K562 (cell line): ENCODE measurements around the gene CARD11. TPM values are rescaled to one million over a fixed set of nuclear protein-coding genes. Genes with fewer than 3 reads are reported as not detected.

Experiments used
- ATAC-seq: fragments of 200-7000 bp; cut with Tn5 transposase; 3 replicates; pipeline ENCODE4 v1.9.1; 2020; ENCODE audit warnings: moderate library complexity
- BruUV-seq: library from RNA; stranded (reverse); fragments of 400-500 nt; replicated peaks from 2 replicates; lab custom pipeline; 2021; lab: Mats Ljungman, UMichigan
- CTCF ChIA-PET: fragments of 300-600 bp; formaldehyde crosslinking; extraction: SDS; loops from one replicate; lab custom pipeline; 2021; ENCODE audit warnings: low intra/inter-chr PET ratio; lab: Yijun Ruan, JAX
- POLR2A ChIA-PET: fragments of 300-600, 350-650 bp; sonication (Branson Sonifier 250); formaldehyde crosslinking; extraction: SDS; loops from one replicate; lab custom pipeline; 2021; ENCODE audit warnings: antibody characterized with exemption, inconsistent platforms; lab: Yijun Ruan, JAX
- DNase-seq, 4 experiments: peaks; one replicate each; pipeline versions ENCODE4 v3.0.0 to v3.0.0-alpha.2; 2011 to 2018; ENCODE audit warnings: low spot score in 3 of 4, mixed read lengths in 3 of 4; ENCODE audit errors: extremely low read depth in 1 of 4
- FAIRE-seq: peaks from 2 replicates; lab custom pipeline; 2011; peaks lifted over from hg19 to GRCh38; lab: Jason Lieb, UNC
- H2AFZ ChIP-seq: 2 replicates; pipeline ENCODE4 v1.6.0; 2011; ENCODE audit warnings: low read depth, low read length, control low read depth, inconsistent platforms
- H3K27ac ChIP-seq: fragments of 200-600 bp; 3 replicates; pipeline ENCODE4 v1.8.0; 2011; ENCODE audit warnings: low read depth, mild to moderate bottlenecking, control low read depth, inconsistent platforms, low read length, moderate library complexity, mixed read lengths; ENCODE audit errors: extremely low read depth
- H3K27me3 ChIP-seq, 2 experiments: fragments of 300-600 bp in 1 of 2; 2 replicates in 1 of 2; 3 replicates in 1 of 2; pipeline versions ENCODE4 v1.6.0 to v1.8.0; 2011; ENCODE audit warnings: inconsistent platforms in 2 of 2, low read length in 2 of 2, mild to moderate bottlenecking in 1 of 2, mixed read lengths in 1 of 2, moderate library complexity in 1 of 2; ENCODE audit not compliant: control insufficient read depth in 2 of 2, insufficient read depth in 2 of 2
- H3K36me3 ChIP-seq: fragments of 300-600 bp; 3 replicates; pipeline ENCODE4 v1.8.0; 2011; ENCODE audit warnings: mild to moderate bottlenecking, low read length, inconsistent platforms; ENCODE audit not compliant: control insufficient read depth, insufficient read depth
- H3K4me1 ChIP-seq, 2 experiments: fragments of 200-600 bp in 1 of 2; replicated peaks in 1 of 2; 2 replicates in 1 of 2; 3 replicates in 1 of 2; pipeline versions ENCODE4 v1.5.1 to v1.8.0; 2011; ENCODE audit warnings: inconsistent platforms in 2 of 2, low read length in 2 of 2, mild to moderate bottlenecking in 1 of 2, mixed read lengths in 1 of 2, moderate library complexity in 1 of 2; ENCODE audit not compliant: control insufficient read depth in 2 of 2, insufficient read depth in 2 of 2
- H3K4me2 ChIP-seq: 2 replicates; pipeline ENCODE4 v1.6.1; 2011; ENCODE audit warnings: low read length, control low read depth, inconsistent platforms, mixed read lengths; ENCODE audit not compliant: insufficient read depth
- H3K4me3 ChIP-seq: fragments of 200-600 bp; sonication (generic), shearing (Covaris generic); 2 replicates; pipeline ENCODE4 v1.5.1; 2016; ENCODE audit warnings: control low read depth, inconsistent platforms
- H3K79me2 ChIP-seq: fragments of 200-600 bp; 3 replicates; pipeline ENCODE4 v1.8.0; 2011; ENCODE audit warnings: low read length, inconsistent platforms; ENCODE audit not compliant: control insufficient read depth, insufficient read depth
- H3K9ac ChIP-seq, 2 experiments: 2 replicates each; pipeline versions ENCODE4 v1.6.0 to v1.6.1; 2011; ENCODE audit warnings: low read depth in 2 of 2, low read length in 2 of 2, control low read depth in 1 of 2, inconsistent platforms in 1 of 2, mild to moderate bottlenecking in 1 of 2, mixed read lengths in 1 of 2; ENCODE audit not compliant: insufficient read depth in 1 of 2
- H3K9me1 ChIP-seq: one replicate; pipeline ENCODE4 v1.6.0; 2011; ENCODE audit warnings: inconsistent platforms, mild to moderate bottlenecking, low read length, moderate library complexity; ENCODE audit not compliant: control insufficient read depth, insufficient read depth
- H3K9me3 ChIP-seq: replicated peaks from 2 replicates; pipeline ENCODE4 v1.5.1; 2011; ENCODE audit warnings: low read depth, low read length, inconsistent platforms; ENCODE audit not compliant: control insufficient read depth, insufficient read depth
- H4K20me1 ChIP-seq: replicated peaks from 2 replicates; pipeline ENCODE4 v1.6.1; 2011; ENCODE audit warnings: low read length, inconsistent platforms, mixed read lengths; ENCODE audit not compliant: control insufficient read depth, insufficient read depth
- CEBPG ChIP-seq, 3 experiments: fragments of 200-800 bp in 1 of 3; sonication (Bioruptor generic) in 1 of 3; sonication (generic) in 1 of 3; formaldehyde crosslinking in 1 of 3; IDR thresholded peaks in 2 of 3; conservative IDR thresholded peaks in 1 of 3; 2 replicates each; pipeline versions ENCODE4 v1.6.1 to v1.8.0; 2016 to 2022; ENCODE audit warnings: missing compliant biosample characterization in 2 of 3, missing genetic modification characterization in 2 of 3, mild to moderate bottlenecking in 1 of 3, missing genetic modification reagents in 1 of 3
- ELF1 ChIP-seq: fragments of 200-800 bp; sonication (Bioruptor generic); IDR thresholded peaks from 2 replicates; pipeline ENCODE4 v1.6.1; 2016; ENCODE audit warnings: missing genetic modification characterization, missing compliant biosample characterization
- KLF1 ChIP-seq: fragments of 450-650 bp; IDR thresholded peaks from 2 replicates; pipeline ENCODE4 v1.6.1; 2016; ENCODE audit warnings: missing genetic modification characterization, missing compliant biosample characterization
- PRPF4 ChIP-seq: fragments of 200-400 bp; formaldehyde crosslinking; IDR thresholded peaks from one replicate; pipeline ENCODE4 v1.6.1; 2017; ENCODE audit warnings: low read length, low read depth, mild to moderate bottlenecking; ENCODE audit not compliant: insufficient read depth, poor library complexity, severe bottlenecking
- RBM25 ChIP-seq: fragments of 200-400 bp; formaldehyde crosslinking; IDR thresholded peaks from 2 replicates; pipeline ENCODE4 v1.6.1; 2018; ENCODE audit warnings: low read length, low read depth, moderate library complexity; ENCODE audit not compliant: severe bottlenecking
- SNRNP70 ChIP-seq: fragments of 200-400 bp; formaldehyde crosslinking; optimal IDR thresholded peaks from 2 replicates; pipeline ENCODE3; 2017; ENCODE audit warnings: low read depth, low read length
- TGIF2 ChIP-seq: sonication (generic); formaldehyde crosslinking; IDR thresholded peaks from 2 replicates; pipeline ENCODE4 v1.8.1; 2022; ENCODE audit warnings: mild to moderate bottlenecking, missing genetic modification reagents, moderate library complexity
- ZFX ChIP-seq: sonication (generic); formaldehyde crosslinking; IDR thresholded peaks from 2 replicates; pipeline ENCODE4 v1.8.0; 2022; ENCODE audit warnings: mild to moderate bottlenecking, missing genetic modification reagents, moderate library complexity
- WGBS: fragments of 100-300 bp; shearing (Covaris generic); methylation state at CpG from one replicate; pipeline ENCODE4 v1.1.6; 2016; ENCODE audit warnings: low coverage, mixed read lengths; ENCODE audit not compliant: insufficient coverage; ENCODE audit errors: missing lambda C conversion rate; 5-methylcytosine and 5-hydroxymethylcytosine counted together
- in situ Hi-C: fragments of 300-500 bp; cut with MboI; formaldehyde crosslinking; loops from 4 replicates; pipeline ENCODE4 v1.15.0; 2018; ENCODE audit warnings: inconsistent platforms, mixed read lengths
- intact Hi-C: fragments of 100-400 bp; cut with micrococcal nuclease; formaldehyde crosslinking; loops from 2 replicates; pipeline ENCODE4 v1.14.2; 2022
- polyA plus RNA-seq, 8 experiments: library from polyadenylated mRNA; depleted of rRNA in 4 of 8; stranded (reverse) in 5 of 8; unstranded in 3 of 8; fragments of >200 nt; fragmentation: Nextera tagmentation in 2 of 8; fragmentation: Illumina TruSeq in 1 of 8; extraction: Ambion mirVana in 2 of 8; extraction: Trizol in 1 of 8; gene quantifications; 2 replicates each; pipeline versions ENCODE4 v1.2.1 to v1.2.3, GENCODE V29; 2011 to 2014; ENCODE audit warnings: inconsistent platforms in 1 of 8, missing spikeins in 1 of 8
- total RNA-seq, 7 experiments: library from RNA; depleted of rRNA in 6 of 7; stranded (reverse); fragments of >200 nt in 6 of 7; fragmentation: Illumina TruSeq in 2 of 7; extraction: Trizol in 2 of 7; gene quantifications; 2 replicates each; pipeline versions ENCODE4 v1.2.1 to v1.2.3, GENCODE V29; 2011 to 2021; ENCODE audit warnings: low replicate concordance in 1 of 7
- TF ChIP-seq, protein P1 (sequence below): fragments of 450-650 bp; formaldehyde crosslinking; IDR thresholded peaks from 2 replicates; pipeline ENCODE4 v1.4.0; 2020; ENCODE audit warnings: mild to moderate bottlenecking, moderate library complexity
- TF ChIP-seq, protein P2 (sequence below): sonication (generic); formaldehyde crosslinking; IDR thresholded peaks from 2 replicates; pipeline ENCODE4 v1.8.0; 2022; ENCODE audit warnings: mild to moderate bottlenecking, missing genetic modification reagents

CARD11 gene
- total and polyA plus RNA-seq, 9 of the 15 experiments (the other 6 are each of a cell fraction or from before 2014, with no cell fraction given): 0.07 to 12.8 (median 5.7) TPM

DNA sequence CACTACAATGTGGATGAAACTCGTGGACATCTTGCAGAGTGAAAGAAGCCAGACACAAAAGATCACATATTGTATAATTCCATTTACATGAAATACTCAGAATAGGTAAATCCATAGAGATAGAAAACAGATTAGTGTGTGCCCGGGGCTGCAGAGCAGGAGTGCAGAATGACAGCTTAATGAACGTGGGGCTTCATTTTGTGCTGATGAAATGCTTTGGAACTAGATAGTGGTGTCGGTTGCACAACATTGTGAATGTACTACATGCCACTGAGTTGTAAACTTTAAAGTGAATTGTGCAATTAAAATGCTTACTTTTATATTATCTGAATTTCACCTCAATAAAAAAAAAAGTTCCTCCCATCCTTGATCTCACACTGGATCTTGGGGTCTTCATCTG, 31.8 kb upstream of the CARD11 start:
- in situ Hi-C loops: no loop called here
- no peak for FAIRE-seq
- no peaks in the 10 kb centered on the region for H3K9me3 ChIP-seq
- CTCF ChIA-PET: no interaction called here
- no TSS peak for BruUV-seq
- no peak overlapping the region for H2AFZ ChIP-seq
- DNase-seq: no peak
- WGBS: 1% methylated on average over 4 of the region's 4 CpGs
- no peaks in the 10 kb centered on the region for H3K9me1 ChIP-seq
- H3K79me2 ChIP-seq: no peaks in the 10 kb centered on the region
- intact Hi-C loops: no loop called here
- TF ChIP-seq SNRNP70 (no peak), KLF1 (no peak), RBM25 (peak; percentile 31), CEBPG (CRISPR knock-in tag; IDR thresholded peaks at IDR 0.05) (no peak), CEBPG (tag; conservative IDR thresholded peaks at IDR 0.05 in 1 of 2, IDR thresholded peaks at IDR 0.05 in 1 of 2) (peak in 1 of 2 experiments; percentile 47; a peak in 2 of 4 replicates), ELF1 (tag) (no peak)
- no peak overlapping the region for H3K4me3 ChIP-seq
- H3K27me3 ChIP-seq: peaks cover 3 to 34% of the 10 kb centered on the region in 2 experiments; a peak in 4 of 5 replicates
- H3K36me3 ChIP-seq: no peaks in the 10 kb centered on the region
- H3K9ac ChIP-seq: no peak overlapping the region
- H4K20me1 ChIP-seq: no peaks in the 10 kb centered on the region
- H3K27ac ChIP-seq: no peak overlapping the region
- POLR2A ChIA-PET: no interaction called here
- ATAC-seq: no peak
- no peak overlapping the region for H3K4me2 ChIP-seq
- no peaks in the 10 kb centered on the region for H3K4me1 ChIP-seq

DNA sequence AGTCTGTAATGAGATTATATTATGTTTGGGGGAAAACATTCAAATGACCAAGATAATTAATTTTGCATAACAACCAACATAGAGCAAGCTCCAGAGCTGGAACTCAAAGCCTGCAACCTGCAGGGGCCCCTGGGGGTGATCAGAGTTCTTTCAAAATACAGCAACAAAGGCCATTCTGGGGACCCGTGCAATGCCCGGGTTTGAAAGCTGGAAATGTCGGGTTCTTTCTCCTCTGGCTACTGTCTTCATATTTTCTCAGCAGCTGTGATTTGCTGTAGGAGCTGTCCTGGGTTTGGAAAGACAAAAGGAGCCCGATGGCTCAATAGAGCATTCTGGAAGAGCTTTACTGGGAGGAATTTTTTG, 30.8 kb upstream of the CARD11 start:
- Histone ChIP-seq H3K27ac (no peak overlapping the region), H3K4me3 (no peak overlapping the region), H3K9me1 (no peaks in the 10 kb centered on the region), H3K27me3 (peaks cover 3 to 43% of the 10 kb centered on the region in 2 experiments; a peak in 4 of 5 replicates), H3K36me3 (no peaks in the 10 kb centered on the region), H3K4me1 (no peaks in the 10 kb centered on the region), H3K4me2 (no peak overlapping the region), H2AFZ (no peak overlapping the region), H3K79me2 (no peaks in the 10 kb centered on the region), H3K9ac (no peak overlapping the region), H3K9me3 (no peaks in the 10 kb centered on the region), H4K20me1 (no peaks in the 10 kb centered on the region)
- no peak for TF ChIP-seq ZFX (CRISPR knock-in tag)
- no peak for TF ChIP-seq PRPF4
- no peak for TF ChIP-seq TGIF2 (CRISPR knock-in tag)
- TF ChIP-seq, protein P1, sequence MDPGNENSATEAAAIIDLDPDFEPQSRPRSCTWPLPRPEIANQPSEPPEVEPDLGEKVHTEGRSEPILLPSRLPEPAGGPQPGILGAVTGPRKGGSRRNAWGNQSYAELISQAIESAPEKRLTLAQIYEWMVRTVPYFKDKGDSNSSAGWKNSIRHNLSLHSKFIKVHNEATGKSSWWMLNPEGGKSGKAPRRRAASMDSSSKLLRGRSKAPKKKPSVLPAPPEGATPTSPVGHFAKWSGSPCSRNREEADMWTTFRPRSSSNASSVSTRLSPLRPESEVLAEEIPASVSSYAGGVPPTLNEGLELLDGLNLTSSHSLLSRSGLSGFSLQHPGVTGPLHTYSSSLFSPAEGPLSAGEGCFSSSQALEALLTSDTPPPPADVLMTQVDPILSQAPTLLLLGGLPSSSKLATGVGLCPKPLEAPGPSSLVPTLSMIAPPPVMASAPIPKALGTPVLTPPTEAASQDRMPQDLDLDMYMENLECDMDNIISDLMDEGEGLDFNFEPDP (CRISPR knock-in tag): no peak
- TF ChIP-seq, protein P2, sequence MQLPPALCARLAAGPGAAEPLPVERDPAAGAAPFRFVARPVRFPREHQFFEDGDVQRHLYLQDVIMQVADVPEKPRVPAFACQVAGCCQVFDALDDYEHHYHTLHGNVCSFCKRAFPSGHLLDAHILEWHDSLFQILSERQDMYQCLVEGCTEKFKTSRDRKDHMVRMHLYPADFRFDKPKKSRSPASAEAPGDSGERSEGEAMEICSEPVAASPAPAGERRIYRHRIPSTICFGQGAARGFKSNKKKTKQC (CRISPR knock-in tag): no peak
- ChIA-PET CTCF (interaction anchor here (0.7 kb wide), 1 partner anchor 568 kb away, joined by 5 read pairs; no protein-coding TSS in a partner anchor), POLR2A (no interaction called here)
- no peak for FAIRE-seq
- intact Hi-C loops: no loop called here
- BruUV-seq: no TSS peak
- in situ Hi-C loops: no loop called here
- ATAC-seq: no peak
- WGBS: 2% methylated on average over 4 of the region's 4 CpGs
- no peak for DNase-seq
